Erythroblast (primary cell): ENCODE measurements around the gene CTNNA1.
"Not testable (repeated sequence)": the region's sequence is repeated elsewhere in the genome, so short reads cannot be mapped to it uniquely, and the experiment has no call there.

Experiments used
- DNase-seq, 2 experiments: peaks; one replicate each; lab custom pipeline; 2025; lab: John Stamatoyannopoulos, UW
- GATA1 ChIP-seq: IDR thresholded peaks from 2 replicates; pipeline ENCODE4 v1.6.1; 2011; ENCODE audit warnings: low read depth, mild to moderate bottlenecking, control low read depth, low read length, moderate library complexity
- POLR2A ChIP-seq: IDR thresholded peaks from 2 replicates; pipeline ENCODE4 v1.6.1; 2011; ENCODE audit warnings: mild to moderate bottlenecking, low read length

The CTNNA1 gene

GRCh38 chr5:138752951-138753793, at the start of gene CTNNA1:
Gene CTNNA1 (plus strand): TSS chr5:138753425. CDS start chr5:138781925, 28,500 bp downstream.
- DNase-seq, result peak; percentile 70 to 86
- TF ChIP-seq POLR2A (peak; percentile 51), GATA1 (no peak)

- not testable (repeated sequence) for DNase-seq
Measured at GRCh38 chr5:138703777-138704176, 49.4 kb upstream of the CTNNA1 start.

- DNase-seq, result no peak
- TF ChIP-seq POLR2A (no peak), GATA1 (no peak)
Measured at GRCh38 chr5:138705007-138705406, 48.2 kb upstream of the CTNNA1 start.

- no peak for DNase-seq
- TF ChIP-seq POLR2A, result no peak
- TF ChIP-seq GATA1, result no peak
Measured at GRCh38 chr5:138705567-138705966, 47.7 kb upstream of the CTNNA1 start.

- TF ChIP-seq POLR2A (no peak), GATA1 (no peak)
- DNase-seq, result no peak
Measured at GRCh38 chr5:138706655-138707480, 46.4 kb upstream of the CTNNA1 start.

GRCh38 chr5:138708791-138709190, 44.4 kb upstream of the CTNNA1 start:
- TF ChIP-seq POLR2A (no peak), GATA1 (no peak)
- no peak for DNase-seq

GRCh38 chr5:138709202-138709601, 44.0 kb upstream of the CTNNA1 start:
- no peak for TF ChIP-seq GATA1
- no peak for DNase-seq

GRCh38 chr5:138711087-138711486, 42.1 kb upstream of the CTNNA1 start:
- TF ChIP-seq POLR2A (no peak), GATA1 (no peak)

GRCh38 chr5:138711811-138712210, 41.4 kb upstream of the CTNNA1 start:
- no peak for TF ChIP-seq POLR2A
- TF ChIP-seq GATA1, result no peak
- DNase-seq, result no peak

More at GRCh38 chr5:138711087-138711486, 42.1 kb upstream of the CTNNA1 start:
- no peak for DNase-seq

GRCh38 chr5:138712324-138712723, 40.9 kb upstream of the CTNNA1 start:
- DNase-seq, result no peak
- TF ChIP-seq POLR2A, result no peak
- TF ChIP-seq GATA1, result no peak

GRCh38 chr5:138712791-138713190, 40.4 kb upstream of the CTNNA1 start:
- DNase-seq, result no peak
- TF ChIP-seq POLR2A (no peak), GATA1 (no peak)

GRCh38 chr5:138713247-138713646, 40.0 kb upstream of the CTNNA1 start:
- DNase-seq, result no peak
- TF ChIP-seq POLR2A, result no peak
- no peak for TF ChIP-seq GATA1

- TF ChIP-seq GATA1 (no peak), POLR2A (no peak)
- DNase-seq, result no peak
Measured at GRCh38 chr5:138714694-138715093, 38.5 kb upstream of the CTNNA1 start.

GRCh38 chr5:138715931-138716432, 37.2 kb upstream of the CTNNA1 start:
- DNase-seq, result not testable (repeated sequence)

- TF ChIP-seq GATA1 (no peak), POLR2A (no peak)
- DNase-seq, result no peak
Measured at GRCh38 chr5:138716456-138716924, 36.7 kb upstream of the CTNNA1 start.
